ENCODE data around the gene CHFR.
"Not testable (repeated sequence)": the region's sequence is repeated elsewhere in the genome, so short reads cannot be mapped to it uniquely, and the experiment has no call there.

DNA sequence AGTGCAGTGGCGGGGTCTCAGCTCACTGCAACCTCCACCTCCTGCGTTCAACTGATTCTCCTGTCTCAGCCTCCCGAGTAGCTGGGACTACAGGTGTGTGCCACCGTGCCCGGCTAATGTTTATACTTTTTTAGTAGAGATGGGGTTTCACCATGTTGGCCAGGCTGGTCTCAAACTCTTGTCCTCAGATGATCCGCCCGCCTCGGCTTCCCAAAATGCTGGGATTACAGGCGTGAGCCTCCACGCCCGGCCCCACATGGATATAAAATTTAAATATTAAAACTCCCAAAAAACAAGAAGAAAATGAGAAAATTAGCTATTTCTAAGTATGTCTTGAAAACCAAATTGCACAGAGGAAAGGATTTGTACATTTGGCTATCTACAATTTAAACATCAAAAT is 42.7 kb downstream of the CHFR start:
- TF ChIP-seq, protein P1, sequence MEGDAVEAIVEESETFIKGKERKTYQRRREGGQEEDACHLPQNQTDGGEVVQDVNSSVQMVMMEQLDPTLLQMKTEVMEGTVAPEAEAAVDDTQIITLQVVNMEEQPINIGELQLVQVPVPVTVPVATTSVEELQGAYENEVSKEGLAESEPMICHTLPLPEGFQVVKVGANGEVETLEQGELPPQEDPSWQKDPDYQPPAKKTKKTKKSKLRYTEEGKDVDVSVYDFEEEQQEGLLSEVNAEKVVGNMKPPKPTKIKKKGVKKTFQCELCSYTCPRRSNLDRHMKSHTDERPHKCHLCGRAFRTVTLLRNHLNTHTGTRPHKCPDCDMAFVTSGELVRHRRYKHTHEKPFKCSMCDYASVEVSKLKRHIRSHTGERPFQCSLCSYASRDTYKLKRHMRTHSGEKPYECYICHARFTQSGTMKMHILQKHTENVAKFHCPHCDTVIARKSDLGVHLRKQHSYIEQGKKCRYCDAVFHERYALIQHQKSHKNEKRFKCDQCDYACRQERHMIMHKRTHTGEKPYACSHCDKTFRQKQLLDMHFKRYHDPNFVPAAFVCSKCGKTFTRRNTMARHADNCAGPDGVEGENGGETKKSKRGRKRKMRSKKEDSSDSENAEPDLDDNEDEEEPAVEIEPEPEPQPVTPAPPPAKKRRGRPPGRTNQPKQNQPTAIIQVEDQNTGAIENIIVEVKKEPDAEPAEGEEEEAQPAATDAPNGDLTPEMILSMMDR (IDR thresholded peaks at IDR 0.05 in 4 of 5, conservative IDR thresholded peaks at IDR 0.05 in 1 of 5): not testable (repeated sequence)
- TF ChIP-seq POLR2A (IDR thresholded peaks at IDR 0.05): not testable (repeated sequence)
